GM08714 (cell line): ENCODE measurements around the gene TAF12.
"Not testable (repeated sequence)": the region's sequence is repeated elsewhere in the genome, so short reads cannot be mapped to it uniquely, and the experiment has no call there.

Experiments
- H3K4me3 ChIP-seq: fragments of 200-500 bp; sonication (Bioruptor generic); 2 replicates; pipeline ENCODE4 v1.5.1; 2014; ENCODE audit warnings: mild to moderate bottlenecking, low read length, inconsistent platforms
- ZNF274 ChIP-seq: IDR thresholded peaks from 2 replicates; pipeline ENCODE4 v1.6.1; 2012; ENCODE audit warnings: mild to moderate bottlenecking, low read depth, low read length

TAF12 gene, protein sequence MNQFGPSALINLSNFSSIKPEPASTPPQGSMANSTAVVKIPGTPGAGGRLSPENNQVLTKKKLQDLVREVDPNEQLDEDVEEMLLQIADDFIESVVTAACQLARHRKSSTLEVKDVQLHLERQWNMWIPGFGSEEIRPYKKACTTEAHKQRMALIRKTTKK

GRCh38 chr1:28642847-28643635, at the start of gene TAF12:
Gene TAF12 (minus strand): TSS chr1:28643067. CDS start chr1:28622081, 20,986 bp downstream.
- no peak for TF ChIP-seq ZNF274
- peak within 1 kb of the TSS; percentile 94 for H3K4me3 ChIP-seq

GRCh38 chr1:28691627-28692026, 48.8 kb upstream of the TAF12 start:
- not testable (repeated sequence) for H3K4me3 ChIP-seq

- no peak overlapping the region for H3K4me3 ChIP-seq
- TF ChIP-seq ZNF274: no peak
Measured at GRCh38 chr1:28684937-28685336, 42.1 kb upstream of the TAF12 start.

DNA sequence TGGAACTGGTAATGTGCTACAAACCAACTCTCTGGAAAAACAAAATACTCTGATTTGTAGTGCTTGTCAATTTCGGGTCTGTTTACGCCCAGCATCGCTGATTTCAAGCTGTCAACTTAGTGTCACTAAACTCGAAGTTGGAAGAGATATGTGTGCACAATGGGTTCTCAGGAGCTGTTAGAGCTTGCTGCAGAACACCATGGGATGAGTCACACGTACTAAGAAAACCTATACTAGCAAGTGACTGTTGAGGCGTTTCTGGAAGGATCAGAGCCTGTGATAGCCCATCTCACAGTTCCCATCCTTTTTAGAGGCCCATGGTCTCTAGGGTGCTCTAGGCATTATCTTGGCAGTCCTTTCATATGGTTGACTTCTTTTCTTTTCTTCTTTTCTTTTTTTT, 40.0 kb upstream of the TAF12 start:
- TF ChIP-seq ZNF274: no peak
- no peak overlapping the region for H3K4me3 ChIP-seq

GRCh38 chr1:28680151-28680550, 37.3 kb upstream of the TAF12 start:
- no peak overlapping the region for H3K4me3 ChIP-seq
- no peak for TF ChIP-seq ZNF274

GRCh38 chr1:28675924-28676257, 33.0 kb upstream of the TAF12 start:
- no peak for TF ChIP-seq ZNF274
- H3K4me3 ChIP-seq: no peak overlapping the region

DNA sequence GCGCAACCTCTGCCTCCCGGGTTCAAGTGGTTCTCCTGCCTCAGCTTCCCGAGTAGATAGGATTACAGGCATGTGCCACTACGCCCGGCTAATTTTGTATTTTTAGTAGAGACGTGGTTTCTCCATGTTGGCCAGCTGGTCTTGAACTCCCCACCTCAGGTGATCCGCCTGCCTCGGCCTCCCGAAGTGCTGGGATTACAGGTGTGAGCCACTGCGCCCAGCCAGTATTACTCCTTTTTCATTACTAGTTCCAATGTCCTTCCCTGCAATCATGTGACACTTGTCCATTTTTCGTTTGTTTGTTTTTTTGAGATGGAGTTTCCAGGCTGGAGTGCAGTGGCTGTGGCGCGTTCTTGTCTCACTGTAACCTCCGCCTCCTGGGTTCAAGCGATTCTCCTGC, 30.1 kb upstream of the TAF12 start:
- not testable (repeated sequence) for H3K4me3 ChIP-seq

DNA sequence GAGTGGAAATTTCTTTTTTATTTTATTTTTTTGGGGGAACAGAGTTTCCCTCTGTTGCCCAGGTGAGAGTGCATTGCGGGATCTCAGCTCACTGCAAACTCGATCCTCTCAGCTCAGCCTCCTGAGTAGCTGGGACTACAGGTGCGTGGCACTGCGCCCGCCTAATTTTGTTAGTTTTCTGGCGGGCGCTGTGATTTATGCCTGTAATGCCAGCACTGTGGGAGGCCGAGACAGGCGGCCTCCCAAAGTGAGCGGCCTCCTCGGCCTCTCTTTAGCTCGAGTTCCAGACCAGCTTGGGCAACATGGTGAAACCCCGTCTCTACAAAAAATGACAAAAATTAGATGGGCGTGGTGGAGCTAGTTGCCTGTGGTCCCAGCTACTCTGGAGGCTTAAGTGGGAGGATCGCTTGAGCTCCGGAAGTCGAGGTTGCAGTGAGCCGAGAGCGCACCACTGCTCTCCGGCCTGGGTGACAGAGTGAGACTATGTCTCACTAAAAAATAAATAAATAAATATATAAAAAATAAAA, 28.4 kb upstream of the TAF12 start:
- TF ChIP-seq ZNF274: no peak
- no peak overlapping the region for H3K4me3 ChIP-seq

DNA sequence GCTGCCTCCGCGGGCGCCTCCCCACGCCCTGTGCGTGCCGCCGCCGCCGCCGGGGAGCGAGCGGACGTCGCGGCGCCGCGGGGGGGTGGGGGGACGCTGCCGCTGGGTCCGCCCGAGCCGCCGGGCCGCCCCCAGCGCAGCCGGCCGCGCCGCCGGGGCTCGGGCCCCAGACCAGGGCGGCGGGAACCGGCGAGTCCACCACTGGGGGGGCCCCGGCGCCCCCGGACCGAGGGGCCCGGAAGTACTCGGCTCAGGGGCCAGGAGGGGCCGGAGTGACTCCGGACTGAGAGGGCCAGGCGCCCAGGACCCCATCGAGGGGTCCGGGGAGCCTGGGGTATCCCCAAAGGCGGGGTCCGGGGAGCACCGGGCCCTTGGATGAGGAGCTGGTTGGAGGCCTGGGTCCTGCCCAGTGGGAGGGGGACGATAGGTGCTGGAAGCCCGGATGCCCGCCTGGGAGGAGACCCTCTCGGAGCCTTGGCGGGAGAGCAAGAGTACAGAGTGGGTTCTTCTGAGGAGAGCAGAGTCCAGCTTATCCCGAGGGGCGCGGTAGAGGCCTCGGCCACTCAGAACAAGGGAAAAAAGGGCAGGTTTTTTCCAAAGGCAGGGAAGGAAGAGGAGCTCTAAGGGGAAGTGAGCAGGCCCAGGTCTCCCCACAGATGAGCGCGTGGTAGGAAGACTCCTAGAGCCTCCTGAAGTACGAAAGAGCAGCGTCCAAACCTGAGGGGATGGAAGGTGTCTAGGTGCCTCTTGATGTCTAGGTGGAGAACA, 26.3 kb upstream of the TAF12 start:
- no peak for TF ChIP-seq ZNF274
- H3K4me3 ChIP-seq: peak overlapping the region; percentile 96

GRCh38 chr1:28668191-28668955, 25.5 kb upstream of the TAF12 start, which contains the start of gene GMEB1:
Gene GMEB1 (plus strand): TSS chr1:28668784. CDS start chr1:28683613, 14,829 bp downstream.
- TF ChIP-seq ZNF274: no peak
- peak within 1 kb of the TSS; percentile 96 for H3K4me3 ChIP-seq

DNA sequence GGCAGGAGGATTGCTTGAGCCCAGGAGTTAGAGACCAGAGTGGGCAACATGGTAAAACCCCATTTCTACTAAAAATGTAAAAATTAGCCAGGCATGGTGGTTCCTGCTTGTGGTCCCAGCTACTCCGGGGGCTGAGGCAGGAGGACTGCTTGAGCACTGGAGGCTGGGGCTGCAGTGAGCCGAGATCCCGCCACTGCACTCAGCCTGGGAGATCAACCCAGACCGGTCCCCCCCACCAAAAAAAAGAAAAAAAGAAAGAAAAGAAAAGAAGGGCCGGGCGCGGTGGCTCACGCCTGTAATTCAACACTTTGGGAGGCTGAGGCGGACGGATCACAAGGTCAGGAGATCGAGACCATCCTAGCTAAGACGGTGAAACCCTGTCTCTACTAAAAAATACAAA, 23.9 kb upstream of the TAF12 start:
- no peak for TF ChIP-seq ZNF274
- H3K4me3 ChIP-seq: no peak overlapping the region

GRCh38 chr1:28663871-28664470, 21.1 kb upstream of the TAF12 start:
- no peak for TF ChIP-seq ZNF274
- no peak overlapping the region for H3K4me3 ChIP-seq

DNA sequence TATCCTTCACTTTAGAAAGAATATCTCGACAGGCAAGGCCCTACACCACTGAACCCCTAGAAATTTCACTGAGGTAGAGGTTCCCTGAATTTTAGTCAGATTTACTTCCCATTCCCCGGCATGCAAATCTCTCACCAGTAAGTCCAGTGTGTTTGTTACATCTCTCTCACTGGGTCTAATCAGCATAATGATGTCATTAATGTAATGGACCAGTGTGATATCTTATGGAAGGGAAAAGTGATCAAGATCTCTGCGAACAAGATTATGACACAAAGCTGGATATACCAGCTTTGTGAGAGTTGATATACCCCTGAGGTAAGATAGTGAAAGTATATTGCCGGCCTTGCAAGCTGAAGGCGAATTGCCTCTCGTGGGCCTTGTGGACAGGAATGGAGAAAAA, 13.5 kb upstream of the TAF12 start:
- H3K4me3 ChIP-seq: no peak overlapping the region
- no peak for TF ChIP-seq ZNF274

DNA sequence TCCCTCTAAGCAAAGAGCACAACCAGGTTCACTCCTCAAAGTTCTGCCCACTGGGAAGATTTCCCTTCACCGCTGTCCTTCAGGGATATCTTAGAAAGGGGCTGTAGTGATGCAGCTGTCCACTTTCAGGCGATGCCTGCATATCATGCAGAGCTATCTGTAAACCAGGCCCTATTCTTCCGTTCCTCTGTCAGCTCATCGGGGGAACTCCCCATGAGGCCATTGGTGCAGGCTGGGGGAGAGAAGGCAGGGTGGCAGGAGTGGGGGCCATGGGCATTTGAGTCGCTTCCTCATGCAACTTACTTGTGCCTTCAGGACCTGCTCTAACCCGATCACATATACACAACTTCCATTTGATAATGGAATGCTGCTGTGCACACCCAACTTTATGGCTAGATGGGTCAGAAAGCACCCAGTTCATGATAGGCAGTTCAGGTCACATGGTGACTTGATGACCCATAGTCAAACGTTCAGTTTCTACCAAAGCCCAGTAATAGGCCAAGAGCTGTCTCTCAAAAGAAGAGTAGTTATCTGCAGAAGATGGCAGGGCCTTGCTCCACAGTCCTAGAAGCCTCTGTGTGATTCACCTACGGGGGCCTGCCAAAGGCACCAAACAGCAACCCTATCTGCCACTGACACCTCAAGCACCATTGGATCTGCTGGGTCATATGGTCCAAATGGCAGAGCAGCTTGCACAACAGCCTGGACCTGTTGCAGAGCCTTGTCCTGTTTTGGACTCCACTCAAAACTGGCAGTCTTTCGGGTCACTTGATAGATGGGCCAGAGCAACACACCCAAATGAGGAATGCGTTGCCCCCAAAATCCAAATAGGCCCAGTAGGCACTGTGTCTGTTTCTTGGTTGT, 12.8 kb upstream of the TAF12 start:
- H3K4me3 ChIP-seq: not testable (repeated sequence)

DNA sequence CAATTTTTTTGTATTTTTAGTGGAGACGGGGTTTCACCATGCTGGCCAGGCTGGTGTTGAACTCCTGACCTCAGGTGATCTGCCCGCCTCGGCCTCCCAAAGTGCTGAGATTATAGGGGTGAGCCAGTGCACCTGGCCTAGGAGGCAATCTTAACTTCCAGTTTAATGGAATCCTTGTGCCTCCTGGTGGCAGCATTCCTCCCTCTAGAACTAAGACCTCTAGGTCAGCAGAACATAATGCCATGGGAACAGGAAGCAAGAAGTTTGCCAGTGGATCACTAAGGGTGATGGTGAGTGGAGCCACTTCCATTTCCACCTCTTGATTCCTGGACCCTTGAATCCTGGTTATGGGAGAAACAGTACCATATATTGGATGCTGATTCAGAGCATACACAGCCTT, 11.0 kb upstream of the TAF12 start:
- not testable (repeated sequence) for H3K4me3 ChIP-seq

- not testable (repeated sequence) for H3K4me3 ChIP-seq
Measured at GRCh38 chr1:28653063-28653462, 10.2 kb upstream of the TAF12 start.
